H1 (cell line): Measurements from ENCODE around the gene GPR87.

Experiments
- CREB1 ChIP-seq: IDR thresholded peaks from 2 replicates; pipeline ENCODE4 v1.6.1; 2012; ENCODE audit warnings: inconsistent platforms
- CTCF ChIP-seq, 3 experiments: IDR thresholded peaks; 1 replicate in 2 of 3; 2 replicates in 1 of 3; pipeline versions ENCODE4 v1.5.1 to v1.6.1; 2011; ENCODE audit warnings: low read length in 3 of 3, mild to moderate bottlenecking in 3 of 3, inconsistent platforms in 2 of 3, low read depth in 1 of 3, moderate library complexity in 1 of 3; ENCODE audit not compliant: insufficient read depth in 1 of 3; ENCODE audit errors: control extremely low read depth in 1 of 3
- EGR1 ChIP-seq: IDR thresholded peaks from 2 replicates; pipeline ENCODE4 v1.6.1; 2011; ENCODE audit warnings: low read depth, low read length, borderline replicate concordance
- KDM5A ChIP-seq: fragments of 200-600 bp; IDR thresholded peaks from 2 replicates; pipeline ENCODE4 v1.7.1; 2012; ENCODE audit warnings: mild to moderate bottlenecking, low read length, inconsistent platforms, mixed read lengths
- NRF1 ChIP-seq: IDR thresholded peaks from 2 replicates; pipeline ENCODE4 v1.6.1; 2011; ENCODE audit warnings: mild to moderate bottlenecking, low read depth, low read length, improper control_type of control experiment
- POLR2A ChIP-seq, 2 experiments: IDR thresholded peaks; 1 replicate in 1 of 2; 2 replicates in 1 of 2; pipeline ENCODE4 v1.6.1; 2011; ENCODE audit warnings: low read depth in 2 of 2, low read length in 2 of 2, mild to moderate bottlenecking in 2 of 2; ENCODE audit errors: control extremely low read depth in 1 of 2
- SAP30 ChIP-seq: fragments of 300-600 bp; sonication (generic); IDR thresholded peaks from 2 replicates; pipeline ENCODE4 v1.7.1; 2012; ENCODE audit warnings: low read length, moderate library complexity, mild to moderate bottlenecking, inconsistent platforms; ENCODE audit not compliant: insufficient read depth, insufficient replicate concordance
- SIX5 ChIP-seq: IDR thresholded peaks from 2 replicates; pipeline ENCODE4 v1.6.1; 2011; ENCODE audit warnings: mild to moderate bottlenecking, low read depth, low read length
- SP2 ChIP-seq: IDR thresholded peaks from 2 replicates; pipeline ENCODE4 v1.6.1; 2012; ENCODE audit warnings: mild to moderate bottlenecking, low read length, inconsistent platforms
- SRF ChIP-seq: IDR thresholded peaks from 2 replicates; pipeline ENCODE4 v1.6.1; 2011; ENCODE audit warnings: mild to moderate bottlenecking, low read depth, low read length, moderate library complexity
- TF ChIP-seq, protein P1 (sequence below): IDR thresholded peaks from 2 replicates; pipeline ENCODE4 v1.6.1; 2011; ENCODE audit warnings: low read length, improper control_type of control experiment

- TF ChIP-seq POLR2A (IDR thresholded peaks at IDR 0.05; ENCODE audit: control extremely low read depth in 1 of 2, low read depth in 2 of 2, low read length in 2 of 2) (no peak), SAP30 (no peak), EGR1 (no peak), CTCF (IDR thresholded peaks at IDR 0.05; ENCODE audit: control extremely low read depth in 1 of 3, insufficient read depth in 1 of 3, low read depth in 1 of 3, low read length in 3 of 3) (no peak), SIX5 (no peak), NRF1 (no peak), KDM5A (no peak), SRF (no peak), CREB1 (no peak), SP2 (no peak)
- TF ChIP-seq, protein P1, sequence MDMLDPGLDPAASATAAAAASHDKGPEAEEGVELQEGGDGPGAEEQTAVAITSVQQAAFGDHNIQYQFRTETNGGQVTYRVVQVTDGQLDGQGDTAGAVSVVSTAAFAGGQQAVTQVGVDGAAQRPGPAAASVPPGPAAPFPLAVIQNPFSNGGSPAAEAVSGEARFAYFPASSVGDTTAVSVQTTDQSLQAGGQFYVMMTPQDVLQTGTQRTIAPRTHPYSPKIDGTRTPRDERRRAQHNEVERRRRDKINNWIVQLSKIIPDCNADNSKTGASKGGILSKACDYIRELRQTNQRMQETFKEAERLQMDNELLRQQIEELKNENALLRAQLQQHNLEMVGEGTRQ, result no peak
Observed at GRCh38 chr3:151351648-151352047, 35.0 kb upstream of the GPR87 start.
